ENCODE measurements around the gene MAPK1.
A peak's percentile ranks its signal among the peaks of the same experiment; 100 is the strongest.
"Not testable (repeated sequence)": the region's sequence is repeated elsewhere in the genome, so short reads cannot be mapped to it uniquely, and the experiment has no call there.

Gene MAPK1

DNA sequence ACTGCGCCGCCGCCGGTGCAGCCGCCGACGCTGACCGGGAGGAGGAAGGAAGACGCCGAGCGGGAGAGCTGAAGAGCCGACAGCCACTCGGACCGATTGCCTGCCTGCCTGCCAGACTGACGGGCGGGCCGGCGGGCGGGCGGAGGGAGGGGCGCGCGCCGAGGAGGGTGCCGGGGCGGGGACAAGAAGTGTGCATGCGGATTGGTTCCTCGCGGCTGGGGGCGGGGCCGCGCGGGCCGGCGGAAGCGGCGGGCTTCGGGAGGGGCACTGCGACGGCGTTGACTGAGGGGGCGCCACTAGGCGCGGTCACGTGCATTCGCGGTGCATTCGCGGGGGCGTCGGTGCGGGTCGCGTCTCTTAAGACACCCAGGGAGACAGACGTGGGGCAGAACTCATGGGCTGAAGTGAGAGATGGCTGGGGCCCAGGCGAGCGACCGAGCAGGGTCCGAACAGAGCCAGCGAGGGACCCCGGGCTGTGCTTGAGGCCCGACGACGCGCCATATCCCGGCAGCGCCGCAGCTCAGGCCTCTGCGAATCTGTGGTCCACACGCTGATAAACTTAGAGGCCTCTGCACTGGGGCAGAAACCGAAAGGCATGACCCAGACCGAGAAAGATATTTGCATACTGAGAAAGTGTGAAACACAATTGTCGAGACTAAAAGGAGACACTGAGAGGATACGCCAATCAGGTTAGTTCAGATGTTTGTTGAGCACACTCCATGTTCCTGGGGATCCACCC, at the start of gene MAPK1:
MAPK1 (minus strand) TSS at position 118 of the 739 bp plus-strand sequence. CDS start 205 bp downstream, outside the sequence.
- DNase-seq = peak; percentile 87

- no peak for DNase-seq
Observed at GRCh38 chr22:21916309-21916918, 49.0 kb upstream of the MAPK1 start.

DNA sequence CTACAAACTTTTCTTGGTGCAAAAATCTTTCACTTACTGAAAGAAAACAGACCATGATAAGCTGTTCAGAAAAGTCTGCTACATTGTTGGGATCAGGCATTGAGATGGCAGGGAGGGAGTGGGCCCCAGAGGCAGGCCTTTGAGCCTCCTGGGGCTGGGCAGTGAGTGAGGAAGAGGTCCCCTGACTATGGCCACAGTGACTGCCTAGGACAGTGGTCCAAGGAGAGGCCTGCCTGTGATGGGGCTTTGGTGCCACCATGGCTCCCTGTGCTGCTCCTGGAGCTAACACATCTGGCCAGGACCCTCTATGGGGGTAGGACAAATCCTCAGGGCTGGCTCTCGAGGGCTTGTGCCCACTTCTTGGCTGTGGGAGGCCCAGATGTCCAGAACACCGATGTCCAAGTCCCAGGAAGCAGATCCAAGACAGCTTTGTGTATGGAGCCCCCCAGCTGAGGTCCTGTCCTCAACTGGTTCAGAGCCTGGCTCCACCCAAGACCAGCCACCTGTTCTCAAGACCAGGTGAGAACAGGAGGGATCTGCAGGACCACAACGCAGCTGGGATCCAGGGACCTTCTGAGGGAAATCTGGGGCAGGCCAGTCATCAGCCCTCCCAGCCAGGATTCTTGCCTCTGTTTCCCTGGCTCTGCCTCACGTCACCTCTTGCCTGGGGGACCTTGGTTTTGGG, 48.3 kb upstream of the MAPK1 start:
- DNase-seq = no peak

GRCh38 chr22:21914033-21914642, 46.7 kb upstream of the MAPK1 start:
- DNase-seq = not testable (repeated sequence)

- not testable (repeated sequence) for DNase-seq
Observed at GRCh38 chr22:21910367-21910766, 42.9 kb upstream of the MAPK1 start.

DNA sequence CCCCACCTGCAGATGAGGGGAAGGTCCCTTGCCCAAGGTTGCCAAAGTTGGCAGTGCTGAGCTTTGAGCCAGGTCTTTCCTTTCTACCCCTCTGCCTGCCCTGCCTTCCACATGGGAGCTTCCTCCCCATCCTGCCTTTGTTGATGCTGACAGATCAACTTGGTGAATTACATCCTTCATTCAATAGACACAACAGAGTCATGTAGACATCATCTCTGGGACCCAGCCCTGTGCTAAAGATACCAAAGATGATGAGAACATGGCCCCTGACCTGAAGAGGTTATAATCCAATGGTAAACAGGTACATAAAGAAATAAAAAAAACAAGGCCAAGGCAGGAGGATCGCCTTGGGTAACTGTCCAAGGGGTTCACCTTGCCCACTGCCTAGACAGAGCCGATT, 42.4 kb upstream of the MAPK1 start:
- DNase-seq = no peak

DNA sequence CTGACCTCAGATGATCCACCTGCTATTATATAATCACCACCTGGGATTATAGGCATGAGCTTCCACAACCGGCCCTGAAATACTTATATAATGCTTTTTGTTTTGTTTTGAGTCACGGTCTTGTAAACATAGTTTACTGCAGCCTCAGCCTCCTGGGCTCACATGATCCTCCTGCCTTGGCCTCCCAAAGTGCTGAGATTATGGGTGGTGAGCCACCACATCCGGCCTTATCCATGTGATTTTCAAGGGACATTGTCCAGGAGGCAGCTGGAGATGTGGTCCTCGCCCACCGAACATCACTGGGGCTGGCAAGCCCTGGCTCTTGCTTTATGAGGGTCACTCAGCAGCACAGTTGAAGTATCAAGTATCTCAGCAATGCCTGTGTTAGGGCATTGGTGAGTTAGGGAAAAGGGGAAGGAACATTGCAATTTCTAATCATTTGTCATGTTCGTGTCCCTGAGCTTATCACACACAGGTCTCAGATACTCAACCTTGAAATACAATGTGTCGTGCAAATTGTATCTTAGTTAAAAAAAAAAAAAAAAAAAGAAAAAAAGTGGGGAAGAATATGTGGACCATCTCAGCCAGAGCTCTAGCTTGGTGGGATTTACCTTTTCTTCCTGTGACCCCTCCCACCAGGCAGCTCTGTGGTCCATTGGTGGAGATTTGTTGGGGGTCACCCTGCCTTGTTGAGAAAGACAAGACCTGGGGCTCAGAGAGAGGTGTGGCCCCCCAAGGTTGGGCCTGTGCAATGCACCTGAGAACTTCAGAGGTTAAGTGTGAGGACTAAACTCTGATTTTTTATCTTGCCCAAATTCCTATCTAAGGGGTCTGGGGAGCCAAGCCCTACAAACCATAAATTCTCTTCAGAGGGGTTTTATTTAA, 40.4 kb upstream of the MAPK1 start:
- DNase-seq = no peak

DNA sequence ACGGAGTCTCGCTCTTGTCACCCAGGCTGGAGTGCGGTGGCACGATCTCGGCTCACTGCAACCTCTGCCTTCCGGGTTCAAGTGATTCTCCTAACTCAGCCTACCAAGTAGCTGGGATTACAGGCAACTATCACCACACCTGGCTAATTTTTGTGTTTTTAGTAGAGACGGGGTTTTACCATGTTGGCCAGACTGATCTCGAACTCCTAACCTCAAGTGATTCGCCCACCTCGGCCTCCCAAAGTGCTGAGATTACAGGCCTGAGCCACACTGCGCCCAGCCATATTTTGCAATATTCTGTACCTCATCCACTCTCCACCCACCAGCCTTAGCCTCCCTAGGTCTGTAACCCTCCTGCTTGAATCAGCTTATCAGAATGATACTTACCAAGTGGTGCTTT, 37.8 kb upstream of the MAPK1 start:
- not testable (repeated sequence) for DNase-seq

DNA sequence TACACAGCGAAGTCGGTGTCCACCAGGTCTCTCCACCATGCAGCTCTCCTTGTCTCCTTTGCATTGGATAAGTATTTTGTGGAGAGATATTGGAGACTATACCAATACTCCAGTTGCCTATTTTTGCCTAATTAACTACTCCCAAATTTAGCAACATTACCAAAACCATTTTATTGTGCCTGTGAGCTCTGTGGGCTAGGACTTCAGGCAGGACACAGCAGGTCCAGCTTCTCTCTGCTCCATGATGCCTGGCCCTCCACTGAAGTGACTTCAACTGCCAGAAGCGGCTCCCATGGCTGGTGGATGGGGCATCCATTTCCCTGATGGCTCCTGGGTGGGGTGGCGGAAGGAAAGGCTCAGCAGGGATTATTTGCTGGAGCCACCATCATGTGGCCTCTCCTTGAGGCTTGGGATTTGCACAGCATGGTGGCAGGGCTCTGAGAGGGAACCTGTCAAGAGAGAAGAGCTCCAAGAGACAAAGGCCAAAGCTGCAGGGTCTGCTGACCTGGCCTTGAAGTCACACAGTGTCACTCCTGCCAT, 36.9 kb upstream of the MAPK1 start:
- DNase-seq = no peak

- DNase-seq = no peak
Observed at GRCh38 chr22:21903283-21903682, 35.8 kb upstream of the MAPK1 start.

DNA sequence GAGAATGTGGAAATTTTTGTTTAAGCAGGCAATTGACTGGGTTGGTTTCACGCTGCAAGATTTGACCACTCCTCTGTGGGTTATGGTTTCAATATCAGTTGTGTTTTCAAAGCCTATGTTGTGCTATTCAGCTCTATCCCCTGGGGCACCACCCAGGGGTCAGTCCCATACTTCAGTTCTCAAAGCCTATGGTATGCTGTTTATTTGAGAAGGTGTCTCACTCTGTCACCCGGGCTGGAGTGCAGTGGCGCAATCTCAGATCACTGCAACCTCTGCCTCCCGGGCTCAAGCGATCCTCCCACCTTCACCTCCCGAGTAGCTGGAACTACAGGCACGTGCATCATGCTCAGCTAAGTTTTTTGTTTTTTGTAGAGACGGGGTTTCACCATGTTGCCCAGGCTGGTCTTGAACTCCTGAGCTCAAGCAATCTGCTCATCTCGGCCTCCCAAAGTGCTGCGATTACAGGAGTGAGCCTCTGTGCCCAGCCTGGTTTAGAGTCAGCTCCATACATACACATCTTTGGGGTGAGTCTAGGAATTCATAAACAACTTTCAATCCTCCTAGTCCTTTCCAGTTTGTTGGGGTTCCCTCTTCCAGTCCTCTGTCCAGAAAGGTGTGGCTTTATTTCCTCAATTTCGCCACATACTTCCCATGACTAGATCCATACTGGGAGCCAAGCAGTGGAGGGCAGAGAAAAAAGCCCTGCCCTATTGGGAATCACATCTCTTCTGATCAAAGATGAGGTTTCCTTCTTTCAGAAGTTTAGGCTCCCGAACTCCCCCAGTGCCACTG, 35.0 kb upstream of the MAPK1 start:
- no peak for DNase-seq

GRCh38 chr22:21898354-21898896, 31.0 kb upstream of the MAPK1 start:
- DNase-seq = no peak

DNA sequence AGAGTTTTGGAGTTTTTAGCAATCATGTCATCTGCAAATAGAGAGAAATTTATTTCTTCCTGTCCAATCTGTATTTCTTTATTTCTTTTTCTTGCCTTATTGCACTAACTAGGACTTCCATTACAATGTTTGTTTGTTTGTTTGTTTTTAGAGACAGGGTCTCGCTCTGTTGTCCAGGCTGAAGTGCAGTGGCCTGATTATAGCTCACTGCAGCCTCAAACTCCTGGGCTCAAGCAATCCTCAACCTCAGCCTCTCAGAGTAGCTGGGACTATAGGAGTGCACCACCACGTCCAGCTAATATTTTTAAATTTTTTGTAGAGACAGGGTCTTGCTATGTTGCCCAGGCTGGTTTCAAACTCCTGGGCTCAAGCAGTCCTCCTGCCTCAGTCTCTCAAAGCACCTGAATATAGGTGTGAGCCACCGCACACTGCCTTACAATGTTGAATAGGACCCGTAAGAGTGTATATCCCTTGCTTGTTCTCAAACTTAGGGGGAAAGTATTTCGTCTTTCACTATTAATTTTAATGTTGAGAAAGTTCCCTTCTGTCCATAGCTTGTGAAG, 29.6 kb upstream of the MAPK1 start:
- no peak for DNase-seq

DNA sequence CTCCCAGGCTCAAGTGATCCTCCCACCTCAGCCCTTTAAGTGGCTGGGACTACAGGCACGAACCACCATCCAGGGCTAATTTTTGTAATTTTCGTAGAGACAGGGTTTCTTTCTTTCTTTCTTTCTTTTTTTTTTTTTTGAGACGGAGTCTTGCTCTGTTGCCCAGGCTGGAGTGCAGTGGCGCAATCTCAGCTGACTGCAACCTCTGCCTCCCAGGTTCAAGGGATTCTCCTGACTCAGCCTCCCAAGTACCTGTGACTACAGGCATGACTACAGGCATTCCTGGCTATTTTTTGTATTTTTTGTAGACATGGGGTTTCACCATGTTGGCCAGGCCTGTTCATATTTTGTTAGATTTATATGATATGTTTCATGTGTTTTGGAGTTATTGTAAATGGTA, 28.8 kb upstream of the MAPK1 start:
- DNase-seq = not testable (repeated sequence)

- no peak for DNase-seq
Observed at GRCh38 chr22:21894799-21895198, 27.4 kb upstream of the MAPK1 start.

GRCh38 chr22:21889251-21889990, 22.0 kb upstream of the MAPK1 start:
- DNase-seq = no peak

DNA sequence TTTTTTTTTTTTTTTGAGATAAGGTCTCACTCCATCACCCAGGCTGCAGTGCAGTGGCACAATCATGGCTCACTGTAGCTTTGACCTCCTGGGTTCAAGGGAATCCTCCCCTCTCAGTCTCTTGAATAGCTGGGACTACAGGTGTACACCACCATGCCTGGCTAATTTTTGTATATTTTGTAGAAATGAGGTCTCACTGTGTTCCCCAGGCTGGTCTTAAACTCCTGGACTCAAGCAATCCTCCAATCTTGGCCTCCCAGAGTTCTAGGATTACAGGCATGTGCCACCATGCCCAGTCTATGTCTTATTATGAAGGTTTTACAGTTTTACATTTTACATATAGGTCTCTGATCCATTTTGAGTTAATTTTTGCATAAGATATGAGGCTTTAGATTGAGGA, 20.4 kb upstream of the MAPK1 start:
- DNase-seq = no peak

DNA sequence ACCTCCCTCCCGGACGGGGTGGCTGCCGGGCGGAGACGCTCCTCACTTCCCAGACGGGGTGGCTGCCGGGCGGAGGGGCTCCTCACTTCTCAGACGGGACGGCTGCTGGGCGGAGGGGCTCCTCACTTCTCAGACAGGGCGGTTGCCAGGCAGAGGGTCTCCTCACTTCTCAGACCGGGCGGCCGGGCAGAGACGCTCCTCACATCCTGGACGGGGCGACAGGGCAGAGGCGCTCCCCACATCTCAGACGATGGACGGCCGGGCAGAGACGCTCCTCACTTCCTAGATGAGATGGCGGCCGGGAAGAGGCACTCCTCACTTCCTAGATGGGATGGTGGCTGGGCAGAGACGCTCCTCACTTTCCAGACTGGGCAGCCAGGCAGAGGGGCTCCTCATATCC, 16.5 kb upstream of the MAPK1 start:
- DNase-seq = not testable (repeated sequence)

GRCh38 chr22:21882754-21883333, 15.4 kb upstream of the MAPK1 start:
- DNase-seq = not testable (repeated sequence)
